Mesenchymal stem cell (in vitro differentiated cells and primary cell): ENCODE data around the gene RS1.

Source experiments
- DNase-seq: peaks from one replicate; pipeline ENCODE4 v3.0.0-alpha.2; 2013
- H2AFZ ChIP-seq: one replicate; pipeline ENCODE4 v1.6.1; 2013; ENCODE audit warnings: low read depth, mild to moderate bottlenecking, control low read depth, inconsistent platforms, low read length, moderate library complexity
- H2AK5ac ChIP-seq: 2 replicates; pipeline ENCODE4 v1.6.1; 2013; ENCODE audit warnings: low read length, moderate library complexity, mild to moderate bottlenecking, inconsistent platforms; ENCODE audit not compliant: severe bottlenecking
- H2BK120ac ChIP-seq: one replicate; pipeline ENCODE4 v1.6.1; 2013; ENCODE audit warnings: low read depth, mild to moderate bottlenecking, inconsistent platforms, low read length, moderate library complexity
- H2BK12ac ChIP-seq, 2 experiments: one replicate each; pipeline ENCODE4 v1.6.1; 2013; ENCODE audit warnings: inconsistent platforms in 2 of 2, low read length in 2 of 2, mild to moderate bottlenecking in 2 of 2, moderate library complexity in 2 of 2, control low read depth in 1 of 2
- H2BK15ac ChIP-seq: one replicate; pipeline ENCODE4 v1.6.1; 2013; ENCODE audit warnings: mild to moderate bottlenecking, low read depth, inconsistent platforms; ENCODE audit not compliant: poor library complexity, severe bottlenecking
- H2BK5ac ChIP-seq: 2 replicates; pipeline ENCODE4 v1.6.1; 2013; ENCODE audit warnings: low read depth, mild to moderate bottlenecking, low read length, control low read depth, inconsistent platforms; ENCODE audit not compliant: poor library complexity, severe bottlenecking
- H3K14ac ChIP-seq, 2 experiments: one replicate each; pipeline ENCODE4 v1.6.1; 2013; ENCODE audit warnings: inconsistent platforms in 2 of 2, low read length in 2 of 2, control low read depth in 1 of 2, mild to moderate bottlenecking in 1 of 2, moderate library complexity in 1 of 2
- H3K18ac ChIP-seq, 2 experiments: one replicate each; pipeline ENCODE4 v1.6.1; 2013; ENCODE audit warnings: inconsistent platforms in 2 of 2, low read length in 2 of 2, control low read depth in 1 of 2, low read depth in 1 of 2, mild to moderate bottlenecking in 1 of 2
- H3K23ac ChIP-seq, 2 experiments: one replicate each; pipeline ENCODE4 v1.6.1; 2013; ENCODE audit warnings: inconsistent platforms in 2 of 2, low read length in 2 of 2, mild to moderate bottlenecking in 2 of 2, moderate library complexity in 2 of 2, control low read depth in 1 of 2
- H3K27ac ChIP-seq: 2 replicates; pipeline ENCODE4 v1.5.1; 2013; ENCODE audit warnings: mild to moderate bottlenecking, moderate library complexity, low read length, control low read depth, inconsistent platforms; ENCODE audit not compliant: poor library complexity, severe bottlenecking
- H3K27me3 ChIP-seq, 2 experiments: 2 replicates each; pipeline versions ENCODE4 v1.6.1 to v1.7.0; 2013; ENCODE audit warnings: low read length in 2 of 2, mild to moderate bottlenecking in 2 of 2, moderate library complexity in 2 of 2, control low read depth in 1 of 2, inconsistent platforms in 1 of 2; ENCODE audit not compliant: control insufficient read depth in 1 of 2, insufficient read depth in 1 of 2
- H3K36me3 ChIP-seq, 2 experiments: 2 replicates each; pipeline versions ENCODE4 v1.6.1 to v1.7.0; 2013; ENCODE audit warnings: low read length in 2 of 2, control low read depth in 1 of 2, inconsistent platforms in 1 of 2, low read depth in 1 of 2, mild to moderate bottlenecking in 1 of 2; ENCODE audit not compliant: insufficient read depth in 2 of 2, control insufficient read depth in 1 of 2
- H3K4ac ChIP-seq, 2 experiments: one replicate each; pipeline ENCODE4 v1.6.1; 2013; ENCODE audit warnings: inconsistent platforms in 2 of 2, low read length in 2 of 2, mild to moderate bottlenecking in 2 of 2, moderate library complexity in 2 of 2, control low read depth in 1 of 2, low read depth in 1 of 2
- H3K4me1 ChIP-seq: 2 replicates; pipeline ENCODE4 v1.6.1; 2013; ENCODE audit warnings: low read depth, low read length, control low read depth; ENCODE audit not compliant: control insufficient read depth, insufficient read depth
- H3K4me2 ChIP-seq: 2 replicates; pipeline ENCODE4 v1.6.1; 2013; ENCODE audit warnings: low read length, mild to moderate bottlenecking, inconsistent platforms; ENCODE audit not compliant: poor library complexity, severe bottlenecking
- H3K4me3 ChIP-seq, 2 experiments: 2 replicates each; pipeline versions ENCODE4 v1.5.1 to v1.7.0; 2013; ENCODE audit warnings: low read length in 2 of 2, mild to moderate bottlenecking in 2 of 2, control low read depth in 1 of 2, low read depth in 1 of 2; ENCODE audit not compliant: insufficient read depth in 1 of 2
- H3K79me1 ChIP-seq: replicated peaks from 2 replicates; pipeline ENCODE4 v1.6.1; 2013; ENCODE audit warnings: mild to moderate bottlenecking, control low read depth, low read length, inconsistent platforms; ENCODE audit not compliant: poor library complexity, severe bottlenecking
- H3K9ac ChIP-seq: 2 replicates; pipeline ENCODE4 v1.7.0; 2013; ENCODE audit warnings: mild to moderate bottlenecking, low read length, moderate library complexity
- H3K9me3 ChIP-seq: 2 replicates; pipeline ENCODE4 v1.7.0; 2013; ENCODE audit warnings: mild to moderate bottlenecking, low read length; ENCODE audit not compliant: control insufficient read depth
- H4K8ac ChIP-seq: one replicate; pipeline ENCODE4 v1.6.1; 2013; ENCODE audit warnings: inconsistent platforms, mild to moderate bottlenecking, low read length, moderate library complexity
- H4K91ac ChIP-seq: one replicate; pipeline ENCODE4 v1.6.1; 2013; ENCODE audit warnings: mild to moderate bottlenecking, low read length, inconsistent platforms
- WGBS: methylation state at CpG from one replicate; pipeline ENCODE4 v1.1.7; 2013; ENCODE audit warnings: mixed read lengths; 5-methylcytosine and 5-hydroxymethylcytosine counted together

The RS1 gene

DNA sequence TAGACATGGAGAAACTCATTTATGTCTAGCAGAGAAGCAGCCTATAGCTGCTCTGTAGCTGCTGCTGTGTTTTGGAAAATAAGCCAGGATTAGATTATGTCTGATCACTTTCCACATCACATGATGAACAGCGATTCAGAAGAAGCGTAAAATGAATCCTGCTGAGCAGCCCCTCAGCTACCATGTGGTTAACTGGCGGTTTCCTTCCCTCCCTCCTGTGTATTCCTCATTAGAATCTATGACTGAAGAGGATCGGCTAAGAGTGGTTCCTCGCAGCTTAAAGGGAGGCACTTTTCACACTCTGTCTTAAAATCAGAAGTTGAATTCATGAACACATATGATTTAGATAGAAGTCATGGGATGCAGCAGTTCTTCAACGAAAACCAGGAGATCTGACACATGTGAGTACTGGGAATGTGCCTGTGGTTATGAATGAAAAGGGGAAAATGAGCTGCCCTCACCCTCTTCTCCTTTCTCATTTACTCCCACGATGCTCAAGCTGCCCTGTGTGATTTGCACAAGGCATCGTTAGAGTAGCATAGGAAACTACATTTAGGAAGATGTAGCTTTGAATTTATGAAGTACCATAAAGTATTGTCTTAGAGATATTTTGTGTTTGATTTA is 35.6 kb upstream of the RS1 start, which contains the start of gene PPEF1:
Gene PPEF1, plus strand, starts transcription at position 220 of the 624 bp plus-strand sequence. Its CDS starts 136 bp downstream, at position 356.
- H3K18ac ChIP-seq, result no peak within 1 kb of the TSS
- no peak within 1 kb of the TSS for H2AK5ac ChIP-seq
- no peak within 1 kb of the TSS for H3K4me2 ChIP-seq
- no peak within 1 kb of the TSS for H2BK12ac ChIP-seq
- H4K8ac ChIP-seq, result no peak within 1 kb of the TSS
- H3K9ac ChIP-seq, result no peak within 1 kb of the TSS
- no peak for DNase-seq
- no peaks in the 10 kb centered on the region for H3K4me1 ChIP-seq
- no peak within 1 kb of the TSS for H2BK5ac ChIP-seq
- H3K79me1 ChIP-seq, result no peaks in the 10 kb centered on the region
- no peak within 1 kb of the TSS for H2BK120ac ChIP-seq
- 93% methylated on average over 3 of the region's 8 CpGs for WGBS
- H2AFZ ChIP-seq, result no peak within 1 kb of the TSS
- no peaks in the 10 kb centered on the region for H3K36me3 ChIP-seq
- H3K23ac ChIP-seq, result no peak within 1 kb of the TSS
- no peak within 1 kb of the TSS for H3K27ac ChIP-seq
- H2BK15ac ChIP-seq, result no peak within 1 kb of the TSS
- no peak within 1 kb of the TSS for H3K4me3 ChIP-seq
- no peak within 1 kb of the TSS for H4K91ac ChIP-seq
- no peak within 1 kb of the TSS for H3K14ac ChIP-seq
- peaks cover 0 to 6% of the 10 kb centered on the region in 2 experiments for H3K27me3 ChIP-seq
- no peak within 1 kb of the TSS for H3K4ac ChIP-seq
- no peaks in the 10 kb centered on the region for H3K9me3 ChIP-seq

GRCh38 chrX:18702362-18703195 is 30.7 kb upstream of the RS1 start:
- Histone ChIP-seq H3K4me3 (no peak overlapping the region), H2AK5ac (no peak overlapping the region), H4K91ac (no peak overlapping the region), H3K79me1 (no peaks in the 10 kb centered on the region), H3K9ac (no peak overlapping the region), H3K27ac (no peak overlapping the region), H3K23ac (no peak overlapping the region), H3K36me3 (no peaks in the 10 kb centered on the region), H3K18ac (peak overlapping the region in 1 of 2 experiments; percentile 40), H3K27me3 (peaks cover 0 to 3% of the 10 kb centered on the region in 2 experiments), H3K4me2 (no peak overlapping the region), H3K4ac (no peak overlapping the region), H2BK15ac (no peak overlapping the region), H3K4me1 (no peaks in the 10 kb centered on the region), H2AFZ (no peak overlapping the region), H2BK5ac (no peak overlapping the region), H3K9me3 (no peaks in the 10 kb centered on the region), H4K8ac (no peak overlapping the region), H3K14ac (no peak overlapping the region), H2BK120ac (no peak overlapping the region), H2BK12ac (no peak overlapping the region)
- peak; percentile 88 for DNase-seq
- 72% methylated on average over 3 of the region's 12 CpGs for WGBS

DNA sequence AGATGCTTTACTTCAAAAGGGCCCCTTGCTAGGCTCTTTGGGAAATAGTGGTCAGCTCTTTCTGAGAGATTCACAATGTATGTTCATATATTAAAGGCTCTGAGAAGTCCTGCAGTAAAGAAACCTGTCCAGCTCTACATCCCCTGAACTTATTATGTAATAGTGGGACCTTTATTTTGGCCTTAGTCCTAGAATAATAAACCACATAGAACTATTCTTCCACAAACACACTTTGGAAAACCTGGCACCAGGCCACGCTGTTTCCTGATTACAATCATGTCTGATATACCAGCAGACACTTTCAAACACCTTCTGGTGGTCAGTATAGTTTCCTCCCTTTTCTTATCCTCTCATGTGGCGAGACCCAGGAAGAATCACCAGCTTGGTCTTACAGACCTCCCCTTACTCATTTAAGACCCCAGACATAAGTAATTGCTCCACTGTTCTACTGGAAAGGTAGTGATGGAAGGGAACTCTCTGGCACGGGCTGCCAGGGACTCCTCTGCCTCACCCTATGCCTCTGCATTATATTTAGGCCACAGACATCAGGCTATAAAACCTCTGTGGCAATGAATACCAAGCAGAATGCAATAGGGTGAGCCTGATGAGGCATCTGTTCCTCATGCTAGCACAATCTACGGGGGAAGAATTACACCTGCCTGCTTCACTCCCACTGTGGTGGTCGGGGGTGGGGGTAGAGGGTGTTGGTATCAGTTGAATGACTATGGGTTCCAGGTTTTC is 29.9 kb upstream of the RS1 start:
- H3K36me3 ChIP-seq, result no peaks in the 10 kb centered on the region
- peak overlapping the region in 1 of 2 experiments; percentile 89 for H2BK12ac ChIP-seq
- no peak overlapping the region for H2AFZ ChIP-seq
- no peaks in the 10 kb centered on the region for H3K79me1 ChIP-seq
- DNase-seq, result peak; percentile 32
- no peaks in the 10 kb centered on the region for H3K4me1 ChIP-seq
- no peak overlapping the region for H2AK5ac ChIP-seq
- H2BK15ac ChIP-seq, result no peak overlapping the region
- WGBS, result 90% methylated on average over 2 of the region's 5 CpGs
- peak overlapping the region in 1 of 2 experiments; percentile 18 for H3K18ac ChIP-seq
- H4K91ac ChIP-seq, result no peak overlapping the region
- no peak overlapping the region for H3K27ac ChIP-seq
- no peaks in the 10 kb centered on the region for H3K27me3 ChIP-seq
- no peak overlapping the region for H3K9ac ChIP-seq
- no peak overlapping the region for H3K4me2 ChIP-seq
- H3K14ac ChIP-seq, result no peak overlapping the region
- no peak overlapping the region for H2BK5ac ChIP-seq
- peak overlapping the region in 1 of 2 experiments; percentile 28 for H3K4ac ChIP-seq
- H3K9me3 ChIP-seq, result no peaks in the 10 kb centered on the region
- no peak overlapping the region for H3K4me3 ChIP-seq
- H4K8ac ChIP-seq, result no peak overlapping the region
- H3K23ac ChIP-seq, result no peak overlapping the region
- no peak overlapping the region for H2BK120ac ChIP-seq
